ENCODE measurements around the gene LHX5.

The LHX5 gene

GRCh38 chr12:113461666-113462065 lies 10.0 kb downstream of the LHX5 start:
- no peak for TF ChIP-seq POLR2AphosphoS5 (IDR thresholded peaks at IDR 0.05; ENCODE audit: low read depth, low read length)
- no peak for TF ChIP-seq POLR2A (IDR thresholded peaks at IDR 0.05; ENCODE audit: low read depth, low read length)
- no peak for TF ChIP-seq PAX5 (IDR thresholded peaks at IDR 0.05; ENCODE audit: insufficient read depth, low read length, severe bottlenecking)
- no peak for TF ChIP-seq SPI1 (IDR thresholded peaks at IDR 0.05; ENCODE audit: low read depth, low read length)
- no peak for TF ChIP-seq POU2F2 (IDR thresholded peaks at IDR 0.05; ENCODE audit: low read depth, low read length)
- no peak for TF ChIP-seq TAF1 (IDR thresholded peaks at IDR 0.05; ENCODE audit: low read depth, low read length)
- DNase-seq (ENCODE audit: insufficient read length, low spot score) (peak; percentile 32), FAIRE-seq (no peak)

GRCh38 chr12:113459981-113460380 lies 11.7 kb downstream of the LHX5 start:
- DNase-seq (ENCODE audit: insufficient read length, low spot score) (no peak), FAIRE-seq (no peak)
- TF ChIP-seq POU2F2 (IDR thresholded peaks at IDR 0.05; ENCODE audit: low read depth, low read length) (no peak), POLR2AphosphoS5 (IDR thresholded peaks at IDR 0.05; ENCODE audit: low read depth, low read length) (no peak), PAX5 (IDR thresholded peaks at IDR 0.05; ENCODE audit: insufficient read depth, low read length, severe bottlenecking) (no peak), TAF1 (IDR thresholded peaks at IDR 0.05; ENCODE audit: low read depth, low read length) (no peak), SPI1 (IDR thresholded peaks at IDR 0.05; ENCODE audit: low read depth, low read length) (no peak), POLR2A (IDR thresholded peaks at IDR 0.05; ENCODE audit: low read depth, low read length) (no peak)

GRCh38 chr12:113457710-113458109 lies 14.0 kb downstream of the LHX5 start:
- FAIRE-seq (no peak), DNase-seq (ENCODE audit: insufficient read length, low spot score) (no peak)
- no peak for TF ChIP-seq POLR2AphosphoS5 (IDR thresholded peaks at IDR 0.05; ENCODE audit: low read depth, low read length)
- TF ChIP-seq SPI1 (IDR thresholded peaks at IDR 0.05; ENCODE audit: low read depth, low read length), result no peak
- TF ChIP-seq PAX5 (IDR thresholded peaks at IDR 0.05; ENCODE audit: insufficient read depth, low read length, severe bottlenecking), result no peak
- TF ChIP-seq POLR2A (IDR thresholded peaks at IDR 0.05; ENCODE audit: low read depth, low read length), result no peak
- TF ChIP-seq TAF1 (IDR thresholded peaks at IDR 0.05; ENCODE audit: low read depth, low read length), result no peak
- TF ChIP-seq POU2F2 (IDR thresholded peaks at IDR 0.05; ENCODE audit: low read depth, low read length), result no peak

GRCh38 chr12:113457185-113457584 lies 14.5 kb downstream of the LHX5 start:
- FAIRE-seq (no peak), DNase-seq (ENCODE audit: insufficient read length, low spot score) (no peak)
- no peak for TF ChIP-seq POLR2A (IDR thresholded peaks at IDR 0.05; ENCODE audit: low read depth, low read length)
- no peak for TF ChIP-seq TAF1 (IDR thresholded peaks at IDR 0.05; ENCODE audit: low read depth, low read length)
- no peak for TF ChIP-seq PAX5 (IDR thresholded peaks at IDR 0.05; ENCODE audit: insufficient read depth, low read length, severe bottlenecking)
- no peak for TF ChIP-seq POU2F2 (IDR thresholded peaks at IDR 0.05; ENCODE audit: low read depth, low read length)
- no peak for TF ChIP-seq POLR2AphosphoS5 (IDR thresholded peaks at IDR 0.05; ENCODE audit: low read depth, low read length)
- no peak for TF ChIP-seq SPI1 (IDR thresholded peaks at IDR 0.05; ENCODE audit: low read depth, low read length)

GRCh38 chr12:113456761-113457160 lies 14.9 kb downstream of the LHX5 start:
- no peak for TF ChIP-seq PAX5 (IDR thresholded peaks at IDR 0.05; ENCODE audit: insufficient read depth, low read length, severe bottlenecking)
- no peak for TF ChIP-seq POU2F2 (IDR thresholded peaks at IDR 0.05; ENCODE audit: low read depth, low read length)
- no peak for TF ChIP-seq POLR2AphosphoS5 (IDR thresholded peaks at IDR 0.05; ENCODE audit: low read depth, low read length)
- no peak for TF ChIP-seq SPI1 (IDR thresholded peaks at IDR 0.05; ENCODE audit: low read depth, low read length)
- TF ChIP-seq POLR2A (IDR thresholded peaks at IDR 0.05; ENCODE audit: low read depth, low read length), result no peak
- no peak for TF ChIP-seq TAF1 (IDR thresholded peaks at IDR 0.05; ENCODE audit: low read depth, low read length)
- DNase-seq (ENCODE audit: insufficient read length, low spot score) (no peak), FAIRE-seq (no peak)

GRCh38 chr12:113456199-113456598 lies 15.5 kb downstream of the LHX5 start:
- FAIRE-seq (no peak), DNase-seq (ENCODE audit: insufficient read length, low spot score) (no peak)
- TF ChIP-seq POLR2AphosphoS5 (IDR thresholded peaks at IDR 0.05; ENCODE audit: low read depth, low read length), result no peak
- TF ChIP-seq POLR2A (IDR thresholded peaks at IDR 0.05; ENCODE audit: low read depth, low read length), result no peak
- no peak for TF ChIP-seq POU2F2 (IDR thresholded peaks at IDR 0.05; ENCODE audit: low read depth, low read length)
- no peak for TF ChIP-seq SPI1 (IDR thresholded peaks at IDR 0.05; ENCODE audit: low read depth, low read length)
- no peak for TF ChIP-seq PAX5 (IDR thresholded peaks at IDR 0.05; ENCODE audit: insufficient read depth, low read length, severe bottlenecking)
- TF ChIP-seq TAF1 (IDR thresholded peaks at IDR 0.05; ENCODE audit: low read depth, low read length), result no peak

GRCh38 chr12:113453330-113453729 lies 18.3 kb downstream of the LHX5 start:
- FAIRE-seq, result no peak

GRCh38 chr12:113452458-113452857 lies 19.2 kb downstream of the LHX5 start:
- no peak for FAIRE-seq
- TF ChIP-seq SPI1 (IDR thresholded peaks at IDR 0.05; ENCODE audit: low read depth, low read length) (no peak), PAX5 (IDR thresholded peaks at IDR 0.05; ENCODE audit: insufficient read depth, low read length, severe bottlenecking) (no peak), POLR2AphosphoS5 (IDR thresholded peaks at IDR 0.05; ENCODE audit: low read depth, low read length) (no peak), TAF1 (IDR thresholded peaks at IDR 0.05; ENCODE audit: low read depth, low read length) (no peak), POLR2A (IDR thresholded peaks at IDR 0.05; ENCODE audit: low read depth, low read length) (no peak), POU2F2 (IDR thresholded peaks at IDR 0.05; ENCODE audit: low read depth, low read length) (no peak)
- DNase-seq (ENCODE audit: insufficient read length, low spot score), result no peak

More at GRCh38 chr12:113453330-113453729, 18.3 kb downstream of the LHX5 start:
- TF ChIP-seq POU2F2 (IDR thresholded peaks at IDR 0.05; ENCODE audit: low read depth, low read length), result no peak
- TF ChIP-seq POLR2A (IDR thresholded peaks at IDR 0.05; ENCODE audit: low read depth, low read length), result no peak
- no peak for TF ChIP-seq SPI1 (IDR thresholded peaks at IDR 0.05; ENCODE audit: low read depth, low read length)
- TF ChIP-seq PAX5 (IDR thresholded peaks at IDR 0.05; ENCODE audit: insufficient read depth, low read length, severe bottlenecking), result no peak
- TF ChIP-seq TAF1 (IDR thresholded peaks at IDR 0.05; ENCODE audit: low read depth, low read length), result no peak
- TF ChIP-seq POLR2AphosphoS5 (IDR thresholded peaks at IDR 0.05; ENCODE audit: low read depth, low read length), result no peak
- no peak for DNase-seq (ENCODE audit: insufficient read length, low spot score)

- FAIRE-seq (no peak), DNase-seq (ENCODE audit: insufficient read length, low spot score) (no peak)
Observed at GRCh38 chr12:113449839-113450238, 21.8 kb downstream of the LHX5 start.

GRCh38 chr12:113449299-113449698 lies 22.4 kb downstream of the LHX5 start:
- no peak for FAIRE-seq
- TF ChIP-seq POLR2AphosphoS5 (IDR thresholded peaks at IDR 0.05; ENCODE audit: low read depth, low read length) (no peak), PAX5 (IDR thresholded peaks at IDR 0.05; ENCODE audit: insufficient read depth, low read length, severe bottlenecking) (no peak), POLR2A (IDR thresholded peaks at IDR 0.05; ENCODE audit: low read depth, low read length) (no peak), POU2F2 (IDR thresholded peaks at IDR 0.05; ENCODE audit: low read depth, low read length) (no peak), SPI1 (IDR thresholded peaks at IDR 0.05; ENCODE audit: low read depth, low read length) (no peak), TAF1 (IDR thresholded peaks at IDR 0.05; ENCODE audit: low read depth, low read length) (no peak)
- DNase-seq (ENCODE audit: insufficient read length, low spot score), result no peak

More at GRCh38 chr12:113449839-113450238, 21.8 kb downstream of the LHX5 start:
- TF ChIP-seq TAF1 (IDR thresholded peaks at IDR 0.05; ENCODE audit: low read depth, low read length) (no peak), POU2F2 (IDR thresholded peaks at IDR 0.05; ENCODE audit: low read depth, low read length) (no peak), PAX5 (IDR thresholded peaks at IDR 0.05; ENCODE audit: insufficient read depth, low read length, severe bottlenecking) (no peak), SPI1 (IDR thresholded peaks at IDR 0.05; ENCODE audit: low read depth, low read length) (no peak), POLR2AphosphoS5 (IDR thresholded peaks at IDR 0.05; ENCODE audit: low read depth, low read length) (no peak)

Data from GM12891 (cell line).